GM21723 (cell line): ENCODE results near the gene PERM1.
A peak's percentile ranks its signal among the peaks of the same experiment; 100 is the strongest.
"Not testable (repeated sequence)": the region's sequence is repeated elsewhere in the genome, so short reads cannot be mapped to it uniquely, and the experiment has no call there.

ENCODE experiments used
- ATAC-seq: cut with Tn5 transposase; IDR thresholded peaks from one replicate; pipeline ENCODE4 v1.9.1; 2021; ENCODE audit warnings: mild to moderate bottlenecking, moderate library complexity; ENCODE audit not compliant: unreplicated experiment

Gene PERM1

GRCh38 chr1:981955-982558 is at the start of gene PERM1:
Gene PERM1 (minus strand): TSS chr1:982093. CDS start chr1:981029, 1,064 bp downstream.
- ATAC-seq = no peak

- not testable (repeated sequence) for ATAC-seq
Measured at GRCh38 chr1:1030867-1031658, 49.2 kb upstream of the PERM1 start.

GRCh38 chr1:1027791-1028190 is 45.9 kb upstream of the PERM1 start:
- no peak for ATAC-seq

GRCh38 chr1:1026599-1027413 is 44.9 kb upstream of the PERM1 start:
- ATAC-seq = no peak

- no peak for ATAC-seq
Measured at GRCh38 chr1:1025730-1026129, 43.8 kb upstream of the PERM1 start.

- ATAC-seq = no peak
Measured at GRCh38 chr1:1024771-1025699, 43.1 kb upstream of the PERM1 start.

- no peak for ATAC-seq
Measured at GRCh38 chr1:1024149-1024770, 42.4 kb upstream of the PERM1 start.

- no peak for ATAC-seq
Measured at GRCh38 chr1:1023700-1024099, 41.8 kb upstream of the PERM1 start.

GRCh38 chr1:1022302-1023009 is 40.6 kb upstream of the PERM1 start:
- no peak for ATAC-seq

GRCh38 chr1:1021920-1022259 is 40.0 kb upstream of the PERM1 start:
- no peak for ATAC-seq

GRCh38 chr1:1021010-1021919 is 39.4 kb upstream of the PERM1 start:
- no peak for ATAC-seq

- ATAC-seq = peak; percentile 2
Measured at GRCh38 chr1:1020415-1021009, 38.6 kb upstream of the PERM1 start.

GRCh38 chr1:1020000-1020404 is 38.1 kb upstream of the PERM1 start, which contains the start of gene AGRN:
Gene AGRN (plus strand): TSS chr1:1020120. CDS start chr1:1020173, 53 bp downstream.
- ATAC-seq = peak; percentile 25

- ATAC-seq = peak; percentile 62
Measured at GRCh38 chr1:1019122-1019999, 37.5 kb upstream of the PERM1 start.

- ATAC-seq = not testable (repeated sequence)
Measured at GRCh38 chr1:1018321-1018685, 36.4 kb upstream of the PERM1 start.

GRCh38 chr1:1017397-1018320 is 35.8 kb upstream of the PERM1 start:
- ATAC-seq = not testable (repeated sequence)
